Adipose tissue (tissue), 3 donors: ENCODE results near the gene SPR. TPM values are rescaled to one million over a fixed set of nuclear protein-coding genes. Genes with fewer than 3 reads are reported as not detected.

ENCODE experiments used
- polyA plus RNA-seq, 3 donors: library from polyadenylated mRNA; stranded (reverse); fragments of 200-250 nt; gene quantifications; one replicate each; pipeline ENCODE4 v1.2.3, GENCODE V29; 2013
- donor health status: healthy with polysubstance abuse.
- donor health status: Bipolar disorder and iron deficiency.
- donor health status: healthy.

The SPR gene
- polyA plus RNA-seq, 3 donors = 29.0 to 57.6 (median 34.9) TPM

Other genes starting within 250 kb of the SPR start
- 1 to 10 TPM; 3.2 to 8.2 (median 8.0) TPM for gene EXOC6B, start 61.4 kb upstream of the SPR start, polyA plus RNA-seq
- under 1 TPM; 0.10 to 0.45 (median 0.34) TPM for gene EMX1, start 30.1 kb downstream of the SPR start, polyA plus RNA-seq
- 1 to 10 TPM; 2.8 to 5.3 (median 4.5) TPM for gene SFXN5, start 184.3 kb downstream of the SPR start, polyA plus RNA-seq
- 10 to 100 TPM; 13.5 to 17.7 (median 14.3) TPM for gene RAB11FIP5, start 225.5 kb downstream of the SPR start, polyA plus RNA-seq